ENCODE measurements around the gene P2RY14.

Gene P2RY14

DNA sequence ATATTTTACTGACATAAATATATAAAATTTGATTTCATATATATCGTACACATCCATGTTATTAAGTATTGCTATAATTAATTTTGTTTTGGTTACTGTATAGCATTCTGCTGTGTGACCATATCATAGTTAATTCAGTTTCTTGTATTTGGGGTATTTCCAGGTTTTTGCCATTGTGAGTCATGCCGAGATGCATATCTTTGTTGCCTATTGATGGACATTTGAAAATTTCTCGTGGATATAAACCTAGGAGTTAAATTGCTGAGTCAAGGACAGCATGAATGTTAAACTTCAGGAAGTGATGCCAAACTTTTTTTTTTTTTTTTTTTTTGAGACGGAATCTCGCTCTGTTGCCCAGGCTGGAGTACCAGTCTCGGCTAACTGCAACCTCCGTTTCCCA, 41.6 kb downstream of the P2RY14 start:
- Histone ChIP-seq H3K14ac (ENCODE audit: low read length in 2 of 2) (no peak overlapping the region), H3K9ac (ENCODE audit: low read length) (no peak overlapping the region), H3K27ac (ENCODE audit: low read length, poor library complexity, severe bottlenecking) (no peak overlapping the region), H3K27me3 (ENCODE audit: control insufficient read depth in 1 of 2, insufficient read depth in 1 of 2, low read length in 2 of 2) (no peaks in the 10 kb centered on the region), H3K4me2 (ENCODE audit: low read length, poor library complexity, severe bottlenecking) (no peak overlapping the region), H3K4me1 (ENCODE audit: control insufficient read depth, insufficient read depth, low read depth, low read length) (no peaks in the 10 kb centered on the region), H2BK12ac (ENCODE audit: low read length in 2 of 2) (no peak overlapping the region), H3K23ac (ENCODE audit: low read length in 2 of 2) (no peak overlapping the region), H3K18ac (ENCODE audit: low read depth in 1 of 2, low read length in 2 of 2) (no peak overlapping the region), H3K79me1 (replicated peaks; ENCODE audit: low read length, poor library complexity, severe bottlenecking) (no peaks in the 10 kb centered on the region), H2BK5ac (ENCODE audit: low read depth, low read length, poor library complexity, severe bottlenecking) (no peak overlapping the region), H4K8ac (ENCODE audit: low read length) (no peak overlapping the region), H3K9me3 (ENCODE audit: control insufficient read depth, low read length) (no peaks in the 10 kb centered on the region), H2AFZ (ENCODE audit: low read depth, low read length) (no peak overlapping the region), H3K36me3 (ENCODE audit: control insufficient read depth in 1 of 2, insufficient read depth in 2 of 2, low read depth in 1 of 2, low read length in 2 of 2) (no peaks in the 10 kb centered on the region), H2BK15ac (ENCODE audit: low read depth, poor library complexity, severe bottlenecking) (no peak overlapping the region), H2BK120ac (ENCODE audit: low read depth, low read length) (no peak overlapping the region), H3K4ac (ENCODE audit: low read depth in 1 of 2, low read length in 2 of 2) (no peak overlapping the region), H4K91ac (ENCODE audit: low read length) (no peak overlapping the region), H3K4me3 (ENCODE audit: insufficient read depth in 1 of 2, low read depth in 1 of 2, low read length in 2 of 2) (no peak overlapping the region), H2AK5ac (ENCODE audit: low read length, severe bottlenecking) (no peak overlapping the region)
- 79% methylated on average over 4 of the region's 7 CpGs for WGBS
- DNase-seq = peak; percentile 40

DNA sequence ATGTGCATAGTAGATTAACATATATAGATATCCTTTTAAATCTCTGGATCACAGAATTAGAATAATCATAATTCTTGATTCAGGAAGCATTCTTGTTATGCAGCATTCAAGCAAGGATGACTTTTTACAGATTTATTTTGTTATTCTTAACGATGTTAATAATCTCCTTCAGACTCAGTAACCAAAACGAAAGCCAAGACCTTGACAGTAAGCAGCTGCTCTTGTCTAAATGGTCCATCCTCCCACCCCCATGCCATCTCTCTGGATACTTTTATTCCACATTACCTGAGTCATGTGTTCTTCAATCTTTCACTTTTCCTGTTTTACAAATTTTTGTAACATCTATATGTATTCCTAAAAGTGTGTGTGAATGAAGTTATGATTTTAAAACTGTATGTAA, 42.0 kb downstream of the P2RY14 start:
- 51% methylated on average over 2 of the region's 2 CpGs for WGBS
- Histone ChIP-seq H3K4me3 (ENCODE audit: insufficient read depth in 1 of 2, low read depth in 1 of 2, low read length in 2 of 2) (no peak overlapping the region), H2BK15ac (ENCODE audit: low read depth, poor library complexity, severe bottlenecking) (no peak overlapping the region), H3K23ac (ENCODE audit: low read length in 2 of 2) (no peak overlapping the region), H2BK12ac (ENCODE audit: low read length in 2 of 2) (no peak overlapping the region), H3K27ac (ENCODE audit: low read length, poor library complexity, severe bottlenecking) (no peak overlapping the region), H3K4me1 (ENCODE audit: control insufficient read depth, insufficient read depth, low read depth, low read length) (no peaks in the 10 kb centered on the region), H2AFZ (ENCODE audit: low read depth, low read length) (no peak overlapping the region), H3K9ac (ENCODE audit: low read length) (no peak overlapping the region), H3K18ac (ENCODE audit: low read depth in 1 of 2, low read length in 2 of 2) (no peak overlapping the region), H3K14ac (ENCODE audit: low read length in 2 of 2) (no peak overlapping the region), H4K91ac (ENCODE audit: low read length) (no peak overlapping the region), H3K79me1 (replicated peaks; ENCODE audit: low read length, poor library complexity, severe bottlenecking) (no peaks in the 10 kb centered on the region), H2AK5ac (ENCODE audit: low read length, severe bottlenecking) (no peak overlapping the region), H3K36me3 (ENCODE audit: control insufficient read depth in 1 of 2, insufficient read depth in 2 of 2, low read depth in 1 of 2, low read length in 2 of 2) (no peaks in the 10 kb centered on the region), H2BK120ac (ENCODE audit: low read depth, low read length) (no peak overlapping the region), H4K8ac (ENCODE audit: low read length) (no peak overlapping the region), H3K4me2 (ENCODE audit: low read length, poor library complexity, severe bottlenecking) (no peak overlapping the region), H3K27me3 (ENCODE audit: control insufficient read depth in 1 of 2, insufficient read depth in 1 of 2, low read length in 2 of 2) (no peaks in the 10 kb centered on the region), H3K4ac (ENCODE audit: low read depth in 1 of 2, low read length in 2 of 2) (no peak overlapping the region), H3K9me3 (ENCODE audit: control insufficient read depth, low read length) (no peaks in the 10 kb centered on the region), H2BK5ac (ENCODE audit: low read depth, low read length, poor library complexity, severe bottlenecking) (no peak overlapping the region)
- peak; percentile 22 for DNase-seq

DNA sequence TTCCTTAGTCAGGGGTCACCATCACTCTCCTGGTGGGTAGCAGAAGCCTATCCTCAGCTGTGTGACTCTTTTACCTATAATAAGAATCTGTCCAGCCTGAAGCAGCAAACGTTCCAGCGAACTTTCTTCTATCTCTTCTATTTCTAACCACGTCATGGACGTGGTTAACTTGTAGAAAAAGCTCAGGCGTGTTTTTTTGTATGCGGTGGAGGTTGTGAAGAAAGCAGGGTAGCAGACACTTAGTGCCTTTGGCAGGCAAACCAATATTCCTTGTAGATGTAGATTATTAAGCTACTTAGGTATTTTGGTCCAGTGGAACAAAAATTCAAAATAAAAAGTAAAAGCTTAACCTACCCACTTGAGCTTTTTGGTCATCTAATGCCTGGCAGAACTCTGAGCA, 43.5 kb downstream of the P2RY14 start:
- Histone ChIP-seq H3K4me3 (ENCODE audit: insufficient read depth in 1 of 2, low read depth in 1 of 2, low read length in 2 of 2) (no peak overlapping the region), H3K4me2 (ENCODE audit: low read length, poor library complexity, severe bottlenecking) (no peak overlapping the region), H4K91ac (ENCODE audit: low read length) (no peak overlapping the region), H2AK5ac (ENCODE audit: low read length, severe bottlenecking) (no peak overlapping the region), H3K23ac (ENCODE audit: low read length in 2 of 2) (no peak overlapping the region), H2BK12ac (ENCODE audit: low read length in 2 of 2) (no peak overlapping the region), H2AFZ (ENCODE audit: low read depth, low read length) (no peak overlapping the region), H3K18ac (ENCODE audit: low read depth in 1 of 2, low read length in 2 of 2) (no peak overlapping the region), H3K14ac (ENCODE audit: low read length in 2 of 2) (no peak overlapping the region), H3K36me3 (ENCODE audit: control insufficient read depth in 1 of 2, insufficient read depth in 2 of 2, low read depth in 1 of 2, low read length in 2 of 2) (no peaks in the 10 kb centered on the region), H4K8ac (ENCODE audit: low read length) (no peak overlapping the region), H3K79me1 (replicated peaks; ENCODE audit: low read length, poor library complexity, severe bottlenecking) (no peaks in the 10 kb centered on the region), H3K4me1 (ENCODE audit: control insufficient read depth, insufficient read depth, low read depth, low read length) (no peaks in the 10 kb centered on the region), H3K9me3 (ENCODE audit: control insufficient read depth, low read length) (no peaks in the 10 kb centered on the region), H3K27me3 (ENCODE audit: control insufficient read depth in 1 of 2, insufficient read depth in 1 of 2, low read length in 2 of 2) (no peaks in the 10 kb centered on the region), H3K27ac (ENCODE audit: low read length, poor library complexity, severe bottlenecking) (no peak overlapping the region), H2BK15ac (ENCODE audit: low read depth, poor library complexity, severe bottlenecking) (no peak overlapping the region), H2BK120ac (ENCODE audit: low read depth, low read length) (no peak overlapping the region), H3K9ac (ENCODE audit: low read length) (no peak overlapping the region), H3K4ac (ENCODE audit: low read depth in 1 of 2, low read length in 2 of 2) (no peak overlapping the region), H2BK5ac (ENCODE audit: low read depth, low read length, poor library complexity, severe bottlenecking) (no peak overlapping the region)
- WGBS = 100% methylated on average over 4 of the region's 6 CpGs
- no peak for DNase-seq

DNA sequence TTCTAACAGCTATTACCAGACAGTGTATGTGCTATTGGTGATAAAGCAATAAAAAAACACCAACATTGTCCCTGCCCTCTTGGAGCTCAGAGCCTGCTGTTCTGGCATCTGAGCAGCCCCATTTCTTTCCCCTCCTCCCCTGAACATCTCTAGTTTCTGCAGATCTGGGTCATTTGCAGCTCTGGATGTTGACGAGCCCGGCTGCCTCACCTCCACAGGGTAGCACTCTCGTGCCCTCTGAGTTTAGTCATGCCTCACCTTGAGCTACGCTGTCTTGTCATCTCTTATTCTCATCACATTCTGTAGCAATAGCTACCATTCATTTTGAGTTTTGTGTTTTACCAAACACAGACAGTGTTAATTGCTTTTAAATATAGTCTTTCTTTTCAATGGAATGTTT, 45.4 kb downstream of the P2RY14 start:
- Histone ChIP-seq H3K4me2 (ENCODE audit: low read length, poor library complexity, severe bottlenecking) (no peak overlapping the region), H4K8ac (ENCODE audit: low read length) (no peak overlapping the region), H3K9me3 (ENCODE audit: control insufficient read depth, low read length) (no peaks in the 10 kb centered on the region), H2AFZ (ENCODE audit: low read depth, low read length) (no peak overlapping the region), H3K27me3 (ENCODE audit: control insufficient read depth in 1 of 2, insufficient read depth in 1 of 2, low read length in 2 of 2) (no peaks in the 10 kb centered on the region), H3K36me3 (ENCODE audit: control insufficient read depth in 1 of 2, insufficient read depth in 2 of 2, low read depth in 1 of 2, low read length in 2 of 2) (no peaks in the 10 kb centered on the region), H2BK15ac (ENCODE audit: low read depth, poor library complexity, severe bottlenecking) (no peak overlapping the region), H3K9ac (ENCODE audit: low read length) (no peak overlapping the region), H3K4me1 (ENCODE audit: control insufficient read depth, insufficient read depth, low read depth, low read length) (peaks cover 1% of the 10 kb centered on the region), H3K14ac (ENCODE audit: low read length in 2 of 2) (no peak overlapping the region), H3K18ac (ENCODE audit: low read depth in 1 of 2, low read length in 2 of 2) (no peak overlapping the region), H4K91ac (ENCODE audit: low read length) (no peak overlapping the region), H3K27ac (ENCODE audit: low read length, poor library complexity, severe bottlenecking) (no peak overlapping the region), H3K4ac (ENCODE audit: low read depth in 1 of 2, low read length in 2 of 2) (no peak overlapping the region), H3K4me3 (ENCODE audit: insufficient read depth in 1 of 2, low read depth in 1 of 2, low read length in 2 of 2) (no peak overlapping the region), H2BK5ac (ENCODE audit: low read depth, low read length, poor library complexity, severe bottlenecking) (no peak overlapping the region), H2AK5ac (ENCODE audit: low read length, severe bottlenecking) (no peak overlapping the region), H3K23ac (ENCODE audit: low read length in 2 of 2) (no peak overlapping the region), H3K79me1 (replicated peaks; ENCODE audit: low read length, poor library complexity, severe bottlenecking) (no peaks in the 10 kb centered on the region), H2BK12ac (ENCODE audit: low read length in 2 of 2) (no peak overlapping the region), H2BK120ac (ENCODE audit: low read depth, low read length) (no peak overlapping the region)
- DNase-seq = no peak
- 81% methylated on average over 4 of the region's 4 CpGs for WGBS
